GM18907 (cell line): ENCODE measurements around the gene MICAL3.
"Not testable (repeated sequence)": the region's sequence is repeated elsewhere in the genome, so short reads cannot be mapped to it uniquely, and the experiment has no call there.

Experiments
- ATAC-seq: cut with Tn5 transposase; IDR thresholded peaks from one replicate; pipeline ENCODE4 v1.9.1; 2021; ENCODE audit warnings: mild to moderate bottlenecking, moderate library complexity; ENCODE audit not compliant: unreplicated experiment

Gene MICAL3

DNA sequence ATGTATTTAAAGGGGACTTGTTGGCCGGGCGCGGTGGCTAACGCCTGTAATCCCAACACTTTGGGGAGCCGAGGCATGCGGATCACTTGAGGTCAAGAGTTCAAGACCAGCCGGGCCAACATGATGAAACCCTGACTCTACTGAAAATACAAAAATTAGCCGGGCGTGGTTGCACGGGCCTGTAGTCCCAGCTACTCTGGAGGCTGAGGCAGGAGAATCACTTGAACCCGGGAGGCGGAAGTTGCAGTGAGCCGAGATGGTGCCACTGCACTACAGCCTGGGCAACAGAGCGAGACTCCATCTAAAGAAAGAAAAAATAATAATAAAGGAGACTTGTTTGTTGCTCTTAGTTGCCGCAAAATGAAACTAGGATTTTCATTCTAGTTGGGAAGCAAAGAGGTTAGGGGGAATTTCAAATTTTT is 22.5 kb downstream of the MICAL3 start:
- ATAC-seq: not testable (repeated sequence)

DNA sequence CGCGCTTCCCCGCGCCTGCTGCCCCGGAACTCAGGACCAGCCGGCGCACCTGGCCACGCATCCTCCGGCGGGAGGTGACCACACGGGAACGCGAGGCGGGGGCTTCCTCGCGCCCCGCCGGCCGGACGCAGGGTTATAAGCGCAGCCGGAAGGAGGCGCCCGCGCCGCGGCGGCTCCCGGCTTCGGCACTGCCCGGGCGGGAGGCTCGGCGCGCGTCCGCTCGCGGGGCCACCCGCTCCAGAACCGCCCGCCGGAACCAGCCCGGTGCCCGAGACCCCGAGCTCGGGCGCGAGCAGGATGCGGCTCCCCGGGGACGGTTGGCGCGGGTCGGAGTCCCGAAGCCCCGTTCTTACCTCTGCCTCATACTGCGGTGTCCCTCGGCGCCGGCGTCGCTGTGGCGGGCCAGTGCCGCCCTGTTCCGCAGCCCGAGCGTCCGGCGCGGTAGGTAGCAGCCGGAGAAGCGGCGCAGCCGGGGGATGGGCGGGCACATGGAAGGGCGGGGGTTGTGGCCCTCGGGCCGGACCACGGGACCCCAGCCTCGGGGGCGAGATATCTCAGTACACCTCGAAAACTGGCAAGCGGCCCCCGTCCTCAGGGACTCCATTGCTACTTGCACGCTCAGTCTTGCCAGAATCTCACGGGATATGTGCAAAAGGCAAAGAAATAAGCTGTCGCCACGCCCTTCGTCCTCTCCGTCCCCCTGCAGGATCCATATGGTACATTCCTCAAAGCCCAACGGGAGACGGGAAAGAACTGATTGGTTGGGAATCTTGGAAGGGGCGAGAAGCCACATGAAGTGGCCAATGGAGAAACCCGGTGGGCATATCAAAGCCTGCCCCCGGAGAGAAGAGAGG is 23.1 kb downstream of the MICAL3 start:
- ATAC-seq: no peak

- ATAC-seq: no peak
Measured at GRCh38 chr22:18000441-18001039, 23.8 kb downstream of the MICAL3 start.

DNA sequence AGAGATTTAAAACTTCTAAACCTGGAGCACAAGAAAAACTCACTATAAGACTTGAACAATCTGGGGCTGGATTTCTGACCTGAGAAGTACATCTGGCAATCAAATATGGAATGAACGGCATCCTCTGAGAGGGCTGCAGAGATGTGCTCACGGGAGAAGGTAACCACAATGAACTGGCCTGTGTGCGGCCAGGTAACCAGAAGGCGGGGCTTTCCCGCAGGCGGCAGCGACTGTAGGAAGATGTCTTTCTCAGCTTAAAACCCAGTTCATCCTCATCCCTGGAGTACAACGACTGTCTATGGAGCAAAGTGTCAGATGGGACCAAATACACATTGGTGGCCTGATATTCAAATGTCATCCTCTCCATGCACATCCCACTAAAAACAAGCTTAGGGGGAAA is 24.5 kb downstream of the MICAL3 start:
- ATAC-seq: no peak

DNA sequence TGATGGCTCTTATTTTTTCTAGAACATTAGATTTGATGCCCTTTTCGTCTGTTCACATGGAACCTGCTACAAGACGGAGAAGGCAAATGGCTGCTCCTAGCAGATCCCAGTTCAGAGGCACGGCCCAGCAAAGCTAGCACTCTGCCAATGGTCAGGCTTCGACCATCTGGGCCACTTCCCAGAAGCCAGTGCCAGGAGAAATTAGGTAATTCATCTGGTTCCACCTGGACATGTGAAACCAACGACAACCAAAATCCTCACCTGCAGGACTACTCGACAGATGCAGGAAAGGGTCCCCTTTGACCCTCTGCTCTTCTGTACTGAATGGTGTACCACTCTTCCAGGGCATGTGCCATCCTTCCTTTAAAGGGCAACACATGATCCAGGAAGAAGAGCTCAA is 25.4 kb downstream of the MICAL3 start:
- ATAC-seq: no peak

- no peak for ATAC-seq
Measured at GRCh38 chr22:17997456-17997855, 26.9 kb downstream of the MICAL3 start.

- not testable (repeated sequence) for ATAC-seq
Measured at GRCh38 chr22:17995256-17995655, 29.1 kb downstream of the MICAL3 start.

DNA sequence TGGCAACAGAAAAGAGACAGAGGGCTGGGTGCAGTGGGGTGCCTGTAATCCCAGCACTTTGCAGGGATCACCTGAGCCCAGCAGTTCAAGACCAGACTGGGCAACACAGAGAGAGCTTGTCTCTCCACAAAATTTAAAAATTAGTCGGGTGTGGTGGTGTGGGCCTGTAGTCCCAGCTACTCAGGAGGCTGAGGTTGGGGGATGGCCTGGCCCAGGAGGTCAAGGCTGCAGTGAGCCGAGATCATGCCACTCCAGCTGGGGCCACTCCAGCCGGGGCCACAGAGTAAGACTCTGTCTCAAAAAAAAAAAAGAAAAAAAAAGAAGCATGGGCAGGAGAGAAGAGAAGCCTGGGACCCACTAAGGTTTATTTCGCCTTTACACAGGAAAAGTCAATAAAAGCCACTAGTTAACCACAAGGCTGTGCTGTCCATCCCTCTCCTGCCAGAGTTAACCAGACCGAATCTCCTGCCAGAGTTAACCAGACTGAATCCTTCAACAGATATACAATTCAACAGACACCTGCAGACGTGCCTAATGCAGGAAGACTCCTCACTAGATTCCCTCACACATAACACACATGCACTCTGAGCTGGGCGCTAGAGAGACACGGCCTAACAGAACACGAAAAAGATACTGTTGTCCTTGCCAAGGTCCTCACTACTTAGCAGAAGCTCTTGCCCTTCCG is 29.8 kb downstream of the MICAL3 start:
- no peak for ATAC-seq

- not testable (repeated sequence) for ATAC-seq
Measured at GRCh38 chr22:17992976-17993375, 31.4 kb downstream of the MICAL3 start.

DNA sequence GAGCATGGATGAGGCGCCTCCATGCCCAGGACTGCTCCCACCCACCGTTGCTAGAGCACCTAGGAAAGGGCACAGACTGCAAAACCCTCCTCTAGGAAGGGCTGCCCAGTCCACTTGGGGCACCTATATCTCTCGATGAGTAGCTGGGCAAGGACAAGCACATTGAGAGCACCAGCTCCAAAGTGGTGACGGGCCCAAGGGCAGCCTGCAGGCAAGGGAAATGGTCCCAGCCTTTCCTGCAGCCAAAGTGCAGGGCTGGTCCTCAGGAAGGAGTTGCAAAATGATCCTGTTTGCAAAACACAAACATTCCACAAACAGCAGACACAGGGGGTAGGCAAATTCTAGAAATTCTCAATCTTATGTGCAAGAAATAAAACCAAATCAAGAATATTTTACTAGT is 32.4 kb downstream of the MICAL3 start:
- ATAC-seq: not testable (repeated sequence)

GRCh38 chr22:17990942-17991341 is 33.4 kb downstream of the MICAL3 start:
- ATAC-seq: no peak

DNA sequence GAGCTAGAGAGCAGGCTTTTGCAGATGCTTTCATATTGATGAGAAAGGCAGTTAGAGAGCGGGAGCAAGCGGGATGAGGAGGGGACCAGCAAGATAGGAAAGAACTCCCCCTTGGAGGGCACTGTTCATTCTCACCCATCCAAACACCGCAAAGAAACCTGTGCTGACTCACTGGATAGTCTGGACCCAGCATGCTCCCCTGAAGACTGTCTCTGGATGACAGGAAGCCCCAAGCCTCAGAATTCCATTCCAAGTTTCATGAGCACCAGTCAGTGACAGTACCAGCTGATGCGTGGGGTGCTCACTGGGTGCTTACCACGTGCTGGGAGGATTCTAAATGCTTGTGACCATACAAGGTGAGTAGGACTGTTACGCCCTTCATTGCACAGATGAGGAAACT is 34.2 kb downstream of the MICAL3 start:
- ATAC-seq: no peak

DNA sequence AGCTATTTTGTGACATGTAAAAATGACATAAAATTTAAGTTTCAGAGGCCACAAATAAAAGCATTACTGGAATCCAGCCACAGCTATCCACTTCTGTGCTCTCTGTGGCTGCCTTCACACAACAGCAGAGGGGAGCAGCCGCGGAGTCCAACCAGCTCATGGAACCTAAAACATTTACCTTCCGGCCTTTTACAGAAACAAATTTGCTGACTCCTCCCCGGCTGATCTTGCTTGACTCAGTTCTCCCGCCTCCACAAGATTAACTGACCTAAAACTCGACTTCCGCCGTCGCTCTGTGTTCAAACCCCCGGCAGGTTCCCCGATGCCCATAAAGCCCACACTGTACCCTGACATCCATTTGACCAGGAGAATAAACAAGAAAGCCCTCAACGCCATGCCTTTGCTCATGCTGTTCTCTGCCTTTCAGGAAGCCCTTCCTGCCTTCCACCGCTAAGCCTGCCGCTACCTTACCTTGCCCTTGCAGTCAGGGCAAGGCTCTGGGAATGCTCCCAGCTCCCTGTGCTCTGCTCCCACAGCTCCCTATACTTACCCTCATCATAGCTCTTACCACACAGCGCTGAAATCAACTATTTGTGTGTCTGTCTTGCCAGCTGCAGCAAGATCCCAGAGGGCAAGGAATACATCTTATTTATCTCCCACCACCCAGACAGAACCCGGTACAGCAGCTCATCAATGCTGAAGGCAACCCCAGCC is 35.4 kb downstream of the MICAL3 start:
- no peak for ATAC-seq

DNA sequence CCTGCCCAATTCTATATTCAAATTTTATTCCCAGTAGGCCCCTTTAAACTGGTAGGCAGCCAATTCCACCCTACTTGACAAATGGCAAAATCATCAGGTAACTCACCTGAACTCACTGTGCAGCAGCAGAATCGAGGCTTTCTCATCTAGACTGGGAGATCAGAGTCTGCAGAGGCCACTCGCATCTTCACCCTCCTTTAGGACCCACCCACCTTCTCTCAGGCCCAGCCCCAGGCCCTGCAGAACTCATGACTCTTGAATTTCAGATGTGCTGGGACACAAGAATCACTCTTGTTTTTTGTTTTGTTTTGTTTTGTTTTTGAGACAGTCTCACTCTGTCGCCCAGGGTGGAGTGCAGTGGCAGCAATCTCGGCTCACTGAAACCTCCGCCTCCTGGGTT is 38.8 kb downstream of the MICAL3 start:
- ATAC-seq: no peak

GRCh38 chr22:17985071-17985470 is 39.3 kb downstream of the MICAL3 start:
- ATAC-seq: not testable (repeated sequence)

DNA sequence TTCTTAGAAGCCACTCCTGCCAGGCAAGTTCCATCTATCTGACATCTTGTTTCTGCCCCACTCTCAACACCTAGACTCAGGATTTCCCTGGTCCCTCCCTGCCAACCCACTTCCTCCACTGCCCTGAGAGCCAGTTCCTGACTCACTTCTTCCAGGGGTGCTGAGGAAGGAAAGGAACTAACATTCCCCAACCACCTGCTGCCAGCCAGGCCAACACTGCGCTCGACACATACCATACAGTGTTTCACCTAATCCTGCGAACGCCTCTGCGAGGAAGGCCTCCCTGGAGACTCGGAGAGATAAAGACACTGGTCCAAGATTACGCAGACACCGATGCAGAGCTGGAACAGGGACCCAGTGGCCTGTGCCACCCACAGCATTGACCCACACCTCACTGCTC is 40.2 kb downstream of the MICAL3 start:
- no peak for ATAC-seq

DNA sequence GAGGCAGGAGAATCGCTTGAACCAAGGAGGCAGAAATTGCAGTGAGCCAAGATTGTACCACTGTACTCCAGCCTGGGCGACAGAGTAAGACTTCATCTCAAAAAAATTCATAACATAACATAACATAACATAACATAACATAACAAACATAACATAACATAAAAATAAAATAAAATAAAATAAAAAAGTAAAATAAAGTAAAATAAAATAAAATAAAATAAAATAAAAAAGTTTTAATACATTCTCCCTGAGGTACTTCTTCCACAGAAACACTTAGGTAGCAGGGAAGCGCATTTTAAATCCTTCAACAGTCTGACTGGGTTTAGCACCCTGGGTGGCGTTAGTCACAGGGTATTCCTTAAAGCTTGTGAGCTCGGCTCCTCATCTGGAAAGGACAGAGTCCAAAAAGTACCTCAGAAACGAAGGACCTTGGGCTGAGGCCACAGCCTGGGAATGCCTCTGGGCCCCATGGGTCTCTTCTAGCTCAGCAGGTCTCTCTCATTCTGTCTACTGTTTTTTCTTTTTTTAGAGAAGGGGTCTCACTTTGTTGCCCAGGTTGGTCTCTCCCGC is 41.7 kb downstream of the MICAL3 start:
- no peak for ATAC-seq

DNA sequence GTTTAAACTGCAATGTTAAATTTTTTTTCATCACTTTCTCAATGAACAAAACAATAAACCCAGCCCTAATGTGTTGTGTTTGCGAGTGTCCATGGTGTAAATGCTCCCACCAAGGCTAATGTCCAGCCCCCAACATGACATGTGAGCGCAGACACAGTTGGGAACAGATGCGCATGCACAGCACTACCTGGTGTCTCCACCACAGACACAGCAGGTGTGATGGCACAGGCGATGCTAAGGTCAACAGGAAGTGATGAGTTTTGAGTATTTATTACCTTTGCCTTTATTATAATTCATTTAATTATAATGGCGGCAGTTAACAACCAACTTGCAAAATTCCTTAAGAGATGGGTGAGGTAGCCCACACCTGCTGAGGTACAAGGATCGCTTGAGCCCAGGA is 42.9 kb downstream of the MICAL3 start:
- ATAC-seq: no peak

- no peak for ATAC-seq
Measured at GRCh38 chr22:17980638-17981051, 43.7 kb downstream of the MICAL3 start.

DNA sequence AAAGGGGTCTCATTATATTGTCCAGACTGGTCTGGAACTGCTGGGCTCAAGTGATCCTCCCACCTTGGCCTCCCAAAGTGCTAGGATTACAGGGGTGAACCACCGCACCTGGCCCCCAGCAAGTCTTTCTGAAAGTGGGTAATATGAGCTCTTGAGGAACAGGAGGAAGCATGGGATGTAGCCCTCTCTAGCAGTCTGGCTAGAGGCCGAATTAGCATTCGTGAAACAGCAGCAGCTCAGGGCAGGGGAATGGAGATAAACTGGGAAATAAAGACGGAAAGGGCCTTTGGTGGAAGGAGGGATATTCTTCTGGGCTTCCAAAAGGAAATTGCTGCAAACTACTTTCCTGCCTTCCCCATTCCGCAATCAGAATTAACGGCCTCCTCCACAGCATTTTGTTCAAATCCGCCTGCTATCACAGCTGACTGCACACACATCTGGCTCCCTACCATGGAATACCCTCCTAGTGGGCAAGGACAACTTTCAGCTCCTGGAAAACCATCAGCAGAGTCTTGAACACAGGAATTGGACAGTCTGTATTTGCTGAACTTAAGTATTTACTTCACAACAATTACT is 44.3 kb downstream of the MICAL3 start:
- no peak for ATAC-seq

- no peak for ATAC-seq
Measured at GRCh38 chr22:17978027-17978426, 46.3 kb downstream of the MICAL3 start.
